Stimulated activated CD4-positive, alpha-beta T cell treated with anti-CD3 and anti-CD28 coated beads, TNF-alpha, amount 100 ng/mL, for 24 hours (primary cell): ENCODE measurements around the gene ATXN1.

Source experiments
- DNase-seq, 3 experiments: peaks; one replicate each; pipeline ENCODE4 v3.0.0-alpha.2; 2020; ENCODE audit warnings: low read depth in 3 of 3

ATXN1 gene

GRCh38 chr6:16698997-16699868 lies 62.0 kb downstream of the ATXN1 start:
- DNase-seq: no peak

DNA sequence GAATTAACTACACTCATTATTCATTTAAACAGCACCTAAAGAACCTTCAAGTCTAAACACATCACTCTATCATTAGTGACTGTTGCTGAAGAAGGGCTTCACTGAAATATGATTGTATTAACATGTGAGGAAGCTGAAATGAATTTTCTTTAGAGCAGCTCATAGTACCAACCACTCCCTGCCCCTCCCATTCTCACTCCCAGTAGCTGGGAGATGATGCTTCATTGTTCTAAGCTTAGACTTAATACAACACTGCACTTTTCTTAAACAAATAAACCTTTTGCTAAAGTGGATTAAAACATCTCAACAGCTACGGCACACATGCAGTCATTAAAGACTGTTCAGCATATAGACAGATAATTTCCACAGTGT lies 63.1 kb downstream of the ATXN1 start:
- no peak for DNase-seq

- no peak for DNase-seq
These were observed 63.7 kb downstream of the ATXN1 start for GRCh38 chr6:16697437-16698161.

GRCh38 chr6:16696496-16696895 lies 64.8 kb downstream of the ATXN1 start:
- no peak for DNase-seq

DNA sequence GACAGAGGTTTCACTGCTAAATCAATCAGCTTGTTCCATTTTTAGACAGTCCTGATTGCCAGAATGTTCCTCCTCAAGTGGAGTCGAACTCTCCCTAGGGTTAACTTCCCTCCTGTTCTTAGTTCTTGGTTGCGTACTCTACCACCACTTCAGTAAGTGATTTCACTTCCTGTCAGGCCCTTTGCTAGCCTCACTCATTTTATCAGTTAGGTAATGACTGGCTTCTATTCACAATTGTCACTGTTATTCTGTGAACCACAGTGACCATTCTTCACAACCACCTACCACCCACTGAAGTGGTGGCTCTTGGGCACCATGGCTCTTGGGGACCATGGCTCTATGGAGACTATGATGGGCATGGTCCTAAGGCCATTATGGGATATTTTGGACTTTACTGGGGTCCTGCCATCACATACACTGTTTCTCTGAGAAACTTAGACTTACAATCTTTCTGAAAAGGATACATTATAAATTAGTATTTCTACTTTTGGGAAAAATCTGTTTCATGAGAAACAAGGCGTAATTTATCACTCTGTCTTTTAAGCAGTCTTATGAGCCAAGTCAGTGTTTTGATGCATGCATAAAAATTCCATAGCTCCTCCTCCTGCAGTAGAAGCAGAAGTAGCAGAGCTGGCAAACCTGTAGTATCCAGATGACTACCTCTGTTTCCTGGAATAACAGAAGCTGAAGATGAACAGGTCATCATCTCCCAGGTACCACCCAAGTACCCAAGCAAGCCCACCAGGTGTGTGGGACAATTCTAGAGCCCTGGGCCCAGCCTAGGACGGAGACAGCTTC lies 66.3 kb downstream of the ATXN1 start:
- DNase-seq: no peak

DNA sequence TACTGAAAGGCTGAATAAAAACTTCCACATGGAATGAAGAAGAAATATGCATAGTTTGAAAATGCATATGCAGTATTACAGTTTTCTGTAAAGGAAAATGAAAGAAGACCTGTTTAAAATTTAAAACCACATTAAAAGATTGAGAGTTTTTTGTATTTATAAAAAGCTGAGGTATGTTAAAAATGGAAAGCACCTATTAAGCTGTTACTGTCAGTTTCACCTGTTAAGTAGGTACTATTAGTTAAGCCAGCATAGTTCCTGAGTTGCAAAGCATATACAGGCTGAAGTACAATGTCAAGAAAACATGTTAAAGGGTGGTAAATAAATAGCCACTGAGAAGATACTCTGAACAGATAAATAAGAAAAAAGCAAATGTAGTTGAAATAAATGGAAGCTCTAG lies 69.9 kb downstream of the ATXN1 start:
- no peak for DNase-seq

DNA sequence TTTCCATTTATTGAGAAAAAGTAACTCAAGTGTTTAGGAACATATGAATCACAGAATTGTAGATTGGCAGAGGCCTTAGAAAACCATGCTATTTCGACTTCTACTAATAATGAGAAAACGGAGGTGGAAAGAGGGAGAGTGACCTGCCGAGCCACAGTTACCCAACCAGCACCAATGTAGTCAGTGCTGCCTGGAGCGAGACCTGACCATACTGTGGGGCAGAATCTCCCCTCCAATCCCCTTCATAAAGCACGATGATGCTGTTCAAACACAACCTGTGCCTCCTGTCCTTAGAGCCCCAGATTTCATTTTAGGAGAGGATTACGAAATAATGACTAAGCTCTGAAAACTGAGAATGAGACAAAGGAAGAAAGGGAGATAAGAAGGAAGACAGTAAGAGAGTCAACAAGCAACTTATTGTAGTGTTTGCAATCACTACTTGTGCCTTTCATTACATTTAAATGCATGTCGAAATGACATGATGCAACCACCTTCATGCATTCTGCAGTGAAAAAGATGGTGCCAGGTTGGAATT lies 70.6 kb downstream of the ATXN1 start:
- peak in 2 of 3 experiments; percentile 38 to 57 for DNase-seq

GRCh38 chr6:16689788-16690607 lies 71.3 kb downstream of the ATXN1 start:
- no peak for DNase-seq

DNA sequence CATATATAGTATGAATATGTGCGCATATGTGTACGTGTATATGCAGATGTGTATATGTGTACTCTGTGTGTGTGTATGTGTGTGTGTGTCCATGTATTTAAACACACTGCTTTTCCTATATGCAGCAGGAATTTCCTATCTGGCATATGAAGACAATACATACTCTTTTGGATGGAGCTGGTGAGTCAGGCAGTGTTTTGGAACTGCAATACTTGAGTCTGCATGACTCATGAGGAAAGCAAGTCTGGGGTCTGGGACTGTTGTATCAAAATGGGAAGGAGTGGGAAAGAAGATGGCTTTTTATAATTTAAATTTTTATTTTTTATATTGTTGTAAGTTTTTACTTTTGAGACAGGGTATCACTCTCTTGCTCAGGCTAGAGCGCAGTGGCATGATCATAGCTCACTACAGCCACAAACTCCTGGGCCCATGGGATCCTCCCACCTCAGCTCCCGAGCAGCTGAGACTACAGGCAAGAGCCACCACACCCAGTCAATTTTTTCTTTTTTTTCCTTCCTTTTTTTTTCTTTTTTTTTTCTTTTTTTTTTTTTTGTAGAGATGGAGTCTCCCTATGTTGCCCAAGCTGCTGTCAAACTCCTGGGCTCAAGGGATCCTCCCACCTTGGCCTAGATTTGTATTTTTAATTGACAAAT lies 72.2 kb downstream of the ATXN1 start:
- no peak for DNase-seq

GRCh38 chr6:16688436-16688835 lies 72.8 kb downstream of the ATXN1 start:
- DNase-seq: no peak

DNA sequence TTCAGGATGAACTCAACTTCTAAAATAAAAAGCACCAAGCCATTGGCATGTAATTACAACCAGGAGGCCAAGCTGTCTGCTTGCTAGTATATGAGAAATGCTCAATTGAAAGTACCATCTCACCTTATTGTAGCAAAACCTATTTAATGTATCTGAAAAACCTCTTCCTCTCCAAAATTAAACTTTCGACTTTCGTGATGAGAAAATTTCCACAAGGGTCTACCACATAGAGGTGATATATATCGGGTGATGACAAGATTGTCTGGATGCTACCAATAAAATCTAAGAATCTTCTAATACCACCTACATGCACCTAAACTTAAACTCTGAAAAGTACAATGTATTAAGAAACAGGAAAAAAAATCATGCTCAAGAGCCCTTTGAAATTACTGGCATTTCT lies 74.2 kb downstream of the ATXN1 start:
- no peak for DNase-seq

- DNase-seq: peak; percentile 80 to 92 (median 86)
These were observed 76.2 kb downstream of the ATXN1 start for GRCh38 chr6:16684896-16685554.

- DNase-seq: no peak
These were observed 77.0 kb downstream of the ATXN1 start for GRCh38 chr6:16684195-16684689.

DNA sequence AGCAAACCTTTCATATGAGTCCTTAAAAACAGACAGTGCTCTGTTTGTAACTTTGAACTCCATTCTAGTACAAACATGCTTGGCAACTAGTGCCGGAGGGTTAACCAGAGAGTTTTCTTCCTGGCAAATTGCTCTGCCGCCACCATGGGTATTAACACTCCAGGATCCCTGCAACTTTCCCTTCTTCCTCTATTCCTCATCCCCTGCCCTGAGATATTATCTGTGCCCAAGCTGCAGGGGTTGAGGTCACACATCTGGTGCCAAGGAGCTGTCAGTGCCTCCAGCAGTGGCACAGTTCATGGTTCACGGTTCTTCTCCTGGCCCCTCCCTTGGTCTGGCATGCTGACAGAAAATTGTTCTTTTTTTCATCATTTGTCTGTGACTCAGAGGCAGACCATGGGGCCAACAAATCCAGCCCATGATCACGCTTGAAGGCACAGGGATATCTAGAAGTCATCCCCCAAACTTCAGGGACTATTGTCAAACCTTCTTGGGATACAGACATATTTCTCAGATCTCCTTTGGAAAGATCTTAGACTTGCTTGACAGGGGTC lies 77.5 kb downstream of the ATXN1 start:
- no peak for DNase-seq

DNA sequence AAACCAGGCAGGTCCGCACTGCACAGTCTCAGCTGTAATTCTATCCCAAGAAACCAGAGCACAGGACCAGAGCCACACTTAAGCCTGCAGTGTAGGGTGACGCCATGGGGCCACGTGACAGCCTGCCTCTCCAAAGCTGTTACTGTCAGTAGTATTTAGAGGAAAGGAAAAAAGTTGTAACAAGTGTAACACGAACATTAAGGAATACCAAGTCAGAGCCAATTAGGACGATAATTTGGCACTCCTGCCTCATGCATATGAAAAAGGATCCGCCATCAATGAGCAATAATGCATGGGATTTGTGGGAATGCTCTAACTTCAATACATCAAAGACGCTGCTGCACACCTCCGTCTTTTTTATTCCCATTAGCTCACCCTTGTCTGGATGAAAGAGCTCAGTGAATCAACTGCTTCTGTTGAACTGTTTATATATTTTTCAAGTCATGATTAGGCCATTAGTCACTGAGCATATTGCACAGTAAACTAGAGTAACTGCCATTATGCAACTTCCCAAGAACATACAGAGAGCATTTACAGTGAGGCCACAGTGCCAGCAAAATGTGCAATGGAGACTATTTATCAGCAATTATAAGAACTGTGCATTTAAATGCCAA lies 79.9 kb downstream of the ATXN1 start:
- DNase-seq: no peak

DNA sequence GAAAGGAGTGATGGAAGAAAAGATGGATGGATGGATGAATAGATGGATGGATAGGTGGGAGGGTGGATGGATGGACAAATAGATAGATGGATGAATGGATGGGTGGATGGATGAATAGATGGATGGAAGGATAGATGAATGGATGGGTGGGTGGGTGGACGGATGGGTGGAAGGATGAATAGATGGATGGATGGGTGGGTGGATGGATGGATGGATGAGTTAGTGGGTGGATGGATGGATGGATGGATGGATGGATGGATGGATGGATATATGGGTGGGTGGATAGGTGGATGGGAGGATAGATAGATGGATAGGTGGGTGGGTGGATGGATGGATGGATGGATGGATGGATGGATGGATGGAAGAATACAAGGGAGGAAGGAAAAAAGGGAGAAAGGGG lies 82.2 kb downstream of the ATXN1 start:
- DNase-seq: no peak

GRCh38 chr6:16677458-16677857 lies 83.8 kb downstream of the ATXN1 start:
- no peak for DNase-seq

GRCh38 chr6:16676978-16677377 lies 84.3 kb downstream of the ATXN1 start:
- DNase-seq: no peak

DNA sequence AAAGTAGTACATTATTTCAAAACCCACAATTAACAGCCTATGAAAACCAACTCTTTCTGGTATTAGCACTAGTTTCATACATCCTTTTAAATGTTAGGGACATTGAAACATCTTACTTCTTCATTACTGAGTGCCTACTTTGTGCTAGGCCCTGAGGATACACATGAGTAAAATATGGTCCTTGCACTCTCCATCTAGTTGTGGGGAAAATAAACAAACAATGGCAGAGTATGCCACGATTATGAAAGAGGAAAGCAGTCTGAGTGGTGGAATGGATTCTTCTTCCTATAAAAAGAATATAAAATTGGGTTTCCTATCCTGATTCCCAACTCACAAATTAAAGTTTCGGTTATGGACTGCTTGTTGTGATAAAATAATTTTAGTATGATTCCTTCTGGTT lies 84.9 kb downstream of the ATXN1 start:
- DNase-seq: no peak
